ENCODE data around the gene EHMT1.
A peak's percentile ranks its signal among the peaks of the same experiment; 100 is the strongest.

The EHMT1 gene

DNA sequence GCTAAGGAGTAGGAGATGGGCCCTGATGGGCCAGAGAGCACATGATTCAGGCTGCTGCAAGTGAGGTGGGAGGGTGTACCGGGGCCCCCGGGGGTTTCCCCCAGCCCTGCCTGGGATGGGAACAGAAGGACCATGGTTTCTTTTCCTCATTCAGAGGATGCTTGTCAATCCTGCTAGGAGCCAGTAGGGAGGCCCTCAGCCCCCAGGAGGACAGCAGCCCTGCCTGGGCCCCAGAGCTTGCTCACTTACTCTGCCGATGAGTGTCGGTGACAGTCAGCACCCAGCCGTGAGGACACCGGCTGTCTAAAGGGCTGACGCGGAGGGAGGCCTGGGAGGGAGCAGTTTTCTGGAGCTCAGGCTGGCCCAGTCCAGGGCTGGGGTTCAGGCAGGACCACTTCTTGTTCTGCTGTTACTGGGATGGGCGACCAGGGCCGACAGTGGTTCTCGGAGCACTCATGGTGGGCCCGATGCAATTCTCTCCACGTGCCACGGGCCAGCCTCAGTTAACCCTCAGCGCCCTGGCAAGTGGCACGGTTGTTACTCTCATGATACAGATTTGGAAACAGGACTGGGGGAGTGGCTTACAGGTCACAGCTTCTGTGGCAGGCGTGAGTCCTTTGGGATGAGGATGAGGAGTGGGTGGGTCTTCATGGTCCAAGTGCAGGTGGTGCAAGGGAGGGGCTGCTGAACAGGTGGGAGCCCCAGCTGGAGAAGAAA lies 11.5 kb upstream of the EHMT1 start:
- Histone ChIP-seq H3K4me2 (ENCODE audit: low read length) (peak overlapping the region; percentile 71), H3K9me3 (ENCODE audit: control insufficient read depth, low read length) (no peaks in the 10 kb centered on the region), H3K27ac (no peak overlapping the region), H3K27me3 (ENCODE audit: control insufficient read depth, insufficient read depth, low read length) (no peaks in the 10 kb centered on the region), H2AFZ (no peak overlapping the region), H3K9ac (no peak overlapping the region), H3K36me3 (ENCODE audit: control insufficient read depth, insufficient read depth, low read length) (no peaks in the 10 kb centered on the region), H3K79me2 (peaks cover 7% of the 10 kb centered on the region), H3K4me3 (ENCODE audit: low read depth, low read length) (peak overlapping the region; percentile 52), H3K4me1 (peaks cover 12% of the 10 kb centered on the region)
- TF ChIP-seq, protein P1, sequence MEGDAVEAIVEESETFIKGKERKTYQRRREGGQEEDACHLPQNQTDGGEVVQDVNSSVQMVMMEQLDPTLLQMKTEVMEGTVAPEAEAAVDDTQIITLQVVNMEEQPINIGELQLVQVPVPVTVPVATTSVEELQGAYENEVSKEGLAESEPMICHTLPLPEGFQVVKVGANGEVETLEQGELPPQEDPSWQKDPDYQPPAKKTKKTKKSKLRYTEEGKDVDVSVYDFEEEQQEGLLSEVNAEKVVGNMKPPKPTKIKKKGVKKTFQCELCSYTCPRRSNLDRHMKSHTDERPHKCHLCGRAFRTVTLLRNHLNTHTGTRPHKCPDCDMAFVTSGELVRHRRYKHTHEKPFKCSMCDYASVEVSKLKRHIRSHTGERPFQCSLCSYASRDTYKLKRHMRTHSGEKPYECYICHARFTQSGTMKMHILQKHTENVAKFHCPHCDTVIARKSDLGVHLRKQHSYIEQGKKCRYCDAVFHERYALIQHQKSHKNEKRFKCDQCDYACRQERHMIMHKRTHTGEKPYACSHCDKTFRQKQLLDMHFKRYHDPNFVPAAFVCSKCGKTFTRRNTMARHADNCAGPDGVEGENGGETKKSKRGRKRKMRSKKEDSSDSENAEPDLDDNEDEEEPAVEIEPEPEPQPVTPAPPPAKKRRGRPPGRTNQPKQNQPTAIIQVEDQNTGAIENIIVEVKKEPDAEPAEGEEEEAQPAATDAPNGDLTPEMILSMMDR (IDR thresholded peaks at IDR 0.05): no peak

DNA sequence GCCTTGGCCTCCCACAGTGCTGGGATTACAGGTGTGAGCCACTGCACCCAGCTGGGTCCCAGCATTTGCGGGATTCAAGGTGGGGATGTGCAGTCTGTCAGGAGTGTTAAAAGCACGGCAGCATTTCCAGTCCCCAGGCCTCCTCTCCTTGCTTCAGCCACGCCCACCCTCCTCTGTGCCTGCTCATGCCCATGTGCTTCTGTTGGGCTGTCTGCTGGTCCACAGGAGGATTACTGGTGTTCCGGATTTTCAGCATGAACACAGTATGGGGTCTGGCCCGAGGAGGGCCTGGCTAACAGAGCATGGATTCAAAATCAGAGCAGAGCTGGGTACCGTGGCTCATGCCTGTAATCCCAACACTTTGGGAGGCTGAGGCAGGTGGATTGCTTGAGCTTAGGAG lies 7.9 kb upstream of the EHMT1 start:
- Histone ChIP-seq H2AFZ (no peak overlapping the region), H3K9ac (no peak overlapping the region), H3K4me1 (peaks cover 17% of the 10 kb centered on the region), H3K36me3 (ENCODE audit: control insufficient read depth, insufficient read depth, low read length) (no peaks in the 10 kb centered on the region), H3K9me3 (ENCODE audit: control insufficient read depth, low read length) (no peaks in the 10 kb centered on the region), H3K27ac (no peak overlapping the region), H3K4me2 (ENCODE audit: low read length) (no peak overlapping the region), H3K4me3 (ENCODE audit: low read depth, low read length) (no peak overlapping the region), H3K27me3 (ENCODE audit: control insufficient read depth, insufficient read depth, low read length) (no peaks in the 10 kb centered on the region), H3K79me2 (peaks cover 7% of the 10 kb centered on the region)
- TF ChIP-seq, protein P1 (IDR thresholded peaks at IDR 0.05): no peak

DNA sequence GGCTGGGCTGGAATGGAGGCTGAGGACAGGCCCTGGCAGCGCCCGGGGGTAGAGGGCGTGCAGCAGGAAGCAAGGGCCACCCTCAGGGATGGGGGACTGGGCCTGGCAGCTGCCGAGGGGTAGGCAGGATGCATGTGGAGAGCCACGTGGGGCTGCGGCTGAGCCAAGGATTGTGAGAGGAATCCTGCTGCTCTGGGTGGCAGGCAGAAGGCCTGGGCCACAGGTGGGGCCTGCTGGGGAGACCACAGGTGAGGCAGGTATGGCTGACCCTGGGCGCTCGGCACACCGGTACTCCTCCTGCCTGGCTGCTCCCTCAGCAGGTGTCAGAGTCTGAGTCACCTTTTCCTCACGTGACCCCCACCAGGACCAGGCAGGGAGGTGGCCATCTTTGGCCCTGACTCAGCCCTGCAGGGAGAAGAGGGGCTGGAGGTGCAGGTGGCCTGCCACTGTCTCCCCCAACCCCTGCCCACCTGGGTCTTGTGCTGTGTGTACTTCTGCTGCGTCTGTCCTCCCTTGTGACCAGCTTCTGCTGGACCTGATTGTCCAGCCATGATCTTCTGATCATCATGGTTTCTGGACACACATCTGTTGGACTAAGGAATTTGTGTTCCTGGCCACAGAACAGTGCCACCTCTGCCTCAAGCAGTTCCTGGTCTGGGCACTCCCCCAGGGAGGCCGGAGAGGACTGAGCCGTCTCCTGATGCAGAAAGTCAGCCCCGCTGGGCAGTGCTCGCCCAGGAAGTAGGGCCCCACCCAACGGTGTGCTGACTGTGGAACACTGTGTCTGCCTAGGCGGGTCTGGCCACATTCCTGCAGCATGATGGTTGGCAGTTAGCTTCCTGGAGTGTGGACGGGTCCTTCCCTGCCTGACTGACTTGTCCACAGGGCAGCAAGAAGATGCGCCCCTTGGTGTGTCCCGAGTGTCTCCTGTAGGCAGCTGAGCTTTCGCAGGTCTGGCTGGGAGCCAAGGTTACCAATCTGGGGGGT lies 6.9 kb upstream of the EHMT1 start:
- Histone ChIP-seq H3K79me2 (peaks cover 7% of the 10 kb centered on the region), H3K27ac (peak overlapping the region; percentile 61), H3K4me1 (peaks cover 12% of the 10 kb centered on the region), H3K4me2 (ENCODE audit: low read length) (peak overlapping the region; percentile 65), H3K36me3 (ENCODE audit: control insufficient read depth, insufficient read depth, low read length) (no peaks in the 10 kb centered on the region), H3K4me3 (ENCODE audit: low read depth, low read length) (peak overlapping the region; percentile 42), H3K9me3 (ENCODE audit: control insufficient read depth, low read length) (no peaks in the 10 kb centered on the region), H3K9ac (no peak overlapping the region), H2AFZ (no peak overlapping the region), H3K27me3 (ENCODE audit: control insufficient read depth, insufficient read depth, low read length) (no peaks in the 10 kb centered on the region)
- TF ChIP-seq, protein P1 (IDR thresholded peaks at IDR 0.05): no peak

DNA sequence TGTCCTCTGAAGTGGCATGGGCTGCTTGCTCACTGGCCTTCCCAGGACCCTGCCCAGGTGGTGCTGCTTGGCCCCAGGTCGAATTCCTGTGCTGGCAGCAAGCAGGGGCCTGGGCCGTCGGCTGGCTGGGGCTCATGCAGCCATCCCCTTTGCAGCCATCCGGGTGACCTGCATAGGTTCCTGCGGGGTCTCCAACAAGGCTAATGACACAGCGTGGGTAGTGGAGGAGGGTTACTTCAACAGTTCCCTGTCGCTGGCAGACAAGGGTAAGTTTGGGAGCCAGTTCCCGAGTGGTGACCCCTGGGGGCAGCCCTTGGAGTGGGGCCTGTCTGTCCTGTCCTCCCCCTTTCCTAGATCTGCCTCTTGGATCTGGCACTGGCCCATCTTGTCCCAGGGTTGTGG lies 6.1 kb upstream of the EHMT1 start:
- Histone ChIP-seq H2AFZ (no peak overlapping the region), H3K27ac (peak overlapping the region; percentile 61), H3K9ac (no peak overlapping the region), H3K4me1 (peaks cover 7% of the 10 kb centered on the region), H3K9me3 (ENCODE audit: control insufficient read depth, low read length) (no peaks in the 10 kb centered on the region), H3K79me2 (peaks cover 7% of the 10 kb centered on the region), H3K36me3 (ENCODE audit: control insufficient read depth, insufficient read depth, low read length) (no peaks in the 10 kb centered on the region), H3K27me3 (ENCODE audit: control insufficient read depth, insufficient read depth, low read length) (no peaks in the 10 kb centered on the region), H3K4me2 (ENCODE audit: low read length) (peak overlapping the region; percentile 65), H3K4me3 (ENCODE audit: low read depth, low read length) (peak overlapping the region; percentile 42)
- TF ChIP-seq, protein P1 (IDR thresholded peaks at IDR 0.05): no peak
